Cardiac muscle cell (in vitro differentiated cells and primary cell): ENCODE data around the gene ETS2. TPM values are rescaled to one million over a fixed set of nuclear protein-coding genes. Genes with fewer than 3 reads are reported as not detected.

Experiments used
- DNase-seq, 2 donors: peaks; one replicate each; pipeline versions ENCODE4 v3.0.0 to v3.0.0-alpha.2; 2010 to 2017; ENCODE audit warnings: low read depth in 1 of 2, low spot score in 1 of 2
- H3K27ac ChIP-seq: fragments of 200-600 bp; sonication (generic); 2 replicates; pipeline ENCODE4 v1.5.1; 2016
- H3K27me3 ChIP-seq: fragments of 200-600 bp; sonication (generic); 2 replicates; pipeline ENCODE4 v1.6.0; 2016; ENCODE audit warnings: control low read depth
- H3K36me3 ChIP-seq: fragments of 200-600 bp; sonication (generic); 2 replicates; pipeline ENCODE4 v1.5.1; 2016; ENCODE audit warnings: control low read depth
- H3K4me1 ChIP-seq: fragments of 200-600 bp; sonication (generic); 2 replicates; pipeline ENCODE4 v1.8.1; 2017; ENCODE audit warnings: low read depth, mild to moderate bottlenecking, mixed run types
- H3K4me3 ChIP-seq: fragments of 200-600 bp; sonication (generic); 2 replicates; pipeline ENCODE4 v1.5.1; 2016; ENCODE audit warnings: mild to moderate bottlenecking
- H3K9me3 ChIP-seq: fragments of 200-600 bp; sonication (generic); 2 replicates; pipeline ENCODE4 v1.5.1; 2017; ENCODE audit warnings: low read depth, mild to moderate bottlenecking, control low read depth
- polyA plus RNA-seq: library from polyadenylated mRNA; unstranded; fragments of >200 nt; fragmentation: Nextera tagmentation; extraction: Ambion mirVana; gene quantifications from 2 replicates; pipeline ENCODE4 v1.2.1, GENCODE V29; 2016
- total RNA-seq: library from RNA; depleted of rRNA; stranded (reverse); fragments of >200 nt; gene quantifications from 2 replicates; pipeline ENCODE4 v1.2.3, GENCODE V29; 2016
- TF ChIP-seq, protein P1 (sequence below): IDR thresholded peaks from 2 replicates; pipeline ENCODE4 v1.5.1; 2012; ENCODE audit warnings: low read depth, mild to moderate bottlenecking, low read length

ETS2 gene
- total and polyA plus RNA-seq, 2 experiments from 2014 or later = 20.9 to 25.2 TPM

DNA sequence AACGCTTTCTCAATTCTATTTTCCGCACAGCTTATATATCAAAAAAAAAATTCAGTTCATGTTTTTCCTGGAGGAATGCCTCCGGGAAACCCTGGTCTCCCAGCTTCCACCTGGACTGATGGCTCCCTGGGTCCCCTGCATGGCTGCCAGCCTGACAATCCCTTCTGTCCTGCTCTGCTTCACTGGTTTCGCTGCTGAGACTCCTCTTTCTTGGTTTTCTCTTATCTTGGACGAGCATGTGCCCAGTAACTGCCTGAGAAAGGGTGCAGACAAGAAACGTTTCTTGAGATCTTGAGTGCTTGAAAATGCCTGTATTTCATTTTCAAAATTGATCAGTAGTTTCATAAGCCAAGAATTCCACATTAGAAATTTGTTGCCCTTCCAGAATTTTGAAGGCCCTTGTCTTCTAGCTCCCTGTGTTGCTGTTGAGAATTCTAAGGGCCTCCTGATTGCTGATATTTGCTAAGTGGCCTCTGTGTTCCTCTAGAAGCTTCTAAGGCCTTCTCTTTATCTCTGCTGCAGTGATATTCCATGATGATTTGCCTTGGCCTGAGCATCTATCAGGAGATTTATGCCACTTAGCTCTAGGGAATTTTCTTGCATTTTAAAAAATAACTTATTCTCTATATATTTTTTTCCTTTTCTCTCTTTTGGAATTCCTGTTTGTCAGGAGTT is 44.7 kb downstream of the ETS2 start:
- no peak for DNase-seq
- Histone ChIP-seq H3K27me3 (no peaks in the 10 kb centered on the region), H3K27ac (no peak overlapping the region), H3K36me3 (no peaks in the 10 kb centered on the region), H3K4me3 (no peak overlapping the region), H3K4me1 (peaks cover 9% of the 10 kb centered on the region), H3K9me3 (no peaks in the 10 kb centered on the region)
- TF ChIP-seq, protein P1, sequence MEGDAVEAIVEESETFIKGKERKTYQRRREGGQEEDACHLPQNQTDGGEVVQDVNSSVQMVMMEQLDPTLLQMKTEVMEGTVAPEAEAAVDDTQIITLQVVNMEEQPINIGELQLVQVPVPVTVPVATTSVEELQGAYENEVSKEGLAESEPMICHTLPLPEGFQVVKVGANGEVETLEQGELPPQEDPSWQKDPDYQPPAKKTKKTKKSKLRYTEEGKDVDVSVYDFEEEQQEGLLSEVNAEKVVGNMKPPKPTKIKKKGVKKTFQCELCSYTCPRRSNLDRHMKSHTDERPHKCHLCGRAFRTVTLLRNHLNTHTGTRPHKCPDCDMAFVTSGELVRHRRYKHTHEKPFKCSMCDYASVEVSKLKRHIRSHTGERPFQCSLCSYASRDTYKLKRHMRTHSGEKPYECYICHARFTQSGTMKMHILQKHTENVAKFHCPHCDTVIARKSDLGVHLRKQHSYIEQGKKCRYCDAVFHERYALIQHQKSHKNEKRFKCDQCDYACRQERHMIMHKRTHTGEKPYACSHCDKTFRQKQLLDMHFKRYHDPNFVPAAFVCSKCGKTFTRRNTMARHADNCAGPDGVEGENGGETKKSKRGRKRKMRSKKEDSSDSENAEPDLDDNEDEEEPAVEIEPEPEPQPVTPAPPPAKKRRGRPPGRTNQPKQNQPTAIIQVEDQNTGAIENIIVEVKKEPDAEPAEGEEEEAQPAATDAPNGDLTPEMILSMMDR = no peak

DNA sequence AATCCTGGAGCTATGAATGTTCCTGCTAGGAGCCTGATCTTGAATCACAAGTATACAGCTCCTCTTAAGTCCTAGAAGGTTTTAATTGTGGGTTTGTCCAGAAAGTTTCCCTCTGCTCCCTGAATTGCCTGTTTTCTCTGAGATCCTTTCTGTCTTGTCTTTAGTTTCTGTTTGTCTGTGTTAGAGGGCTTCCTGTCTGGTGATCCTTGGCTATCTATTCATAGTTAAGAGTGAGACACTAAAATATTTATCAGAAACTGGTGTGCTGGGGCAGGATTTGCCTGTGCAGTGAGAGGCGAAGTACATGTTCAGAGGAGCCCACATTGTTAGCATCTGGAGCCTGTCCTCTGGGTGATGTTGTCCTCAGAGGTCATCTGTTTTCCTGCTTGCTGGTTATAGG is 45.4 kb downstream of the ETS2 start:
- no peaks in the 10 kb centered on the region for H3K27me3 ChIP-seq
- TF ChIP-seq, protein P1 = no peak
- H3K36me3 ChIP-seq = no peaks in the 10 kb centered on the region
- H3K9me3 ChIP-seq = no peaks in the 10 kb centered on the region
- no peak overlapping the region for H3K27ac ChIP-seq
- H3K4me3 ChIP-seq = no peak overlapping the region
- peaks cover 9% of the 10 kb centered on the region for H3K4me1 ChIP-seq
- peak in 1 of 2 donors; percentile 39 for DNase-seq

DNA sequence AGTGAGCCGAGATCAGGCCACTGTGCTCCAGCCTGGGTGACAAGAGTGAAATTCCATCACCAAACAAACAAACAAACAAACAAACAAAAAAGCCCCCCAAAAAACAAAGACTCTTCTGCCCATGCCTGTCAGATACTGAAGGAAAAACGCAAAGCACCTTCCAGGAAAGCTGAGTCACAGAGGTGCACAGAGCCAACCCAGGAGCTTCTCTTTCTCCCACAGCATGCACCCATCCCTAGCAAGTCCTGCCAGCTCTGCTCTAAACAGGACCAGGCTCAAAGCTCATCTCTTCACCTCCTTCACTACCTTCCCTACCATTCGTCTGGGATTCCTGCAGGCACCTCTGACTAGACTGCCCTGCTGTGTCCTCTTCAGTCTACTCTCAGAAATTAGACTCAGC is 46.5 kb downstream of the ETS2 start:
- no peaks in the 10 kb centered on the region for H3K9me3 ChIP-seq
- TF ChIP-seq, protein P1 = no peak
- H3K4me1 ChIP-seq = peaks cover 18% of the 10 kb centered on the region
- H3K4me3 ChIP-seq = no peak overlapping the region
- H3K27ac ChIP-seq = no peak overlapping the region
- H3K27me3 ChIP-seq = no peaks in the 10 kb centered on the region
- DNase-seq = no peak
- H3K36me3 ChIP-seq = no peaks in the 10 kb centered on the region

DNA sequence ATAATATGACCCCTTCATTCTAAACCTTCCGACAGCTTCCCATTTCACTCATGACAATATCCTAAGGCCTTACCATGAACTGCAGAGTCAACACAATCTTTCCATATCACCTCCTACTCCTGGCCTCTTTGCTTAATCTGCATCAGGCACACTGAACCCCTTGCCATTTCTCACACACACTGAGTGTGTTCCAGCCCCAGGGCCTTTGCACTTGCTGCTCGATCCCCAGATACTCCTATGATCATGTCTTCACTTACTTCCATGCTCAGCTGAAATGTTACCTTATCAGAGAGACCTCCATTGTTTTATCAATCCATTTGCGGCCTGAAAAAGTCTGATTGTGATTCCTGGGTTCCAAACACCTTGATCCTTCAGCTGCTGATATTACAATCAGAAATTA is 47.0 kb downstream of the ETS2 start:
- no peak for DNase-seq
- Histone ChIP-seq H3K36me3 (no peaks in the 10 kb centered on the region), H3K4me3 (no peak overlapping the region), H3K27ac (no peak overlapping the region), H3K9me3 (no peaks in the 10 kb centered on the region), H3K4me1 (peaks cover 22% of the 10 kb centered on the region), H3K27me3 (no peaks in the 10 kb centered on the region)
- TF ChIP-seq, protein P1 = no peak

DNA sequence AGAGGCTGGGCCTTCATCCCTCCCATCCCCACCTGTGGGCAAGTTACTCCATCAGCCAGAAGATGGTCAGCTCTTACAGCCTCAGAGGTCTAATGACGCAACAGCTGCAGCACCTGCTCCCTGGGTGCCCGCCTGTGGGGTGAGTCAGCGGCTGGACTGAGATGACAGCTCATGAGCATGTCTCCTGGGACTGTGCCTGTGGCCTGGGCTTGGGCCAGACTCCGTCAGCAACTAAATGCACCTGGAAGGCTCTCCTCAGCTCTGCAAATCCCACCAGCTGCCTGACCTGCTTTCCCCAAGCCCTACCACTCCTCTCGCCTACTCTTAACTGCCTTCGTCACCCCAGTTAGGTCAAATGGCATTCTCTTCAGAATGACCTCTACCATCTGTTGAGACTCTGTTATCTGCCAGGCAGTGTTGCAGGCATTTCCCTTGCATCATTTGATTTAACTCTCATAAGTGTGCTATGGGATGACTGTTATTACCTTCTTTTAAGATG is 47.7 kb downstream of the ETS2 start:
- TF ChIP-seq, protein P1 = no peak
- Histone ChIP-seq H3K27me3 (no peaks in the 10 kb centered on the region), H3K4me1 (peaks cover 23% of the 10 kb centered on the region), H3K4me3 (no peak overlapping the region), H3K9me3 (no peaks in the 10 kb centered on the region), H3K36me3 (no peaks in the 10 kb centered on the region), H3K27ac (no peak overlapping the region)
- DNase-seq = peak in 1 of 2 donors; percentile 87
